CD4-positive, alpha-beta T cell treated with Interleukin-12 subunit alpha and Interleukin-12 subunit beta, for 1 hour (primary cell): ENCODE data around the gene NLGN1.

Experiments
- DNase-seq: peaks from one replicate; pipeline ENCODE4 v3.0.0-alpha.2; 2020

NLGN1 gene

DNA sequence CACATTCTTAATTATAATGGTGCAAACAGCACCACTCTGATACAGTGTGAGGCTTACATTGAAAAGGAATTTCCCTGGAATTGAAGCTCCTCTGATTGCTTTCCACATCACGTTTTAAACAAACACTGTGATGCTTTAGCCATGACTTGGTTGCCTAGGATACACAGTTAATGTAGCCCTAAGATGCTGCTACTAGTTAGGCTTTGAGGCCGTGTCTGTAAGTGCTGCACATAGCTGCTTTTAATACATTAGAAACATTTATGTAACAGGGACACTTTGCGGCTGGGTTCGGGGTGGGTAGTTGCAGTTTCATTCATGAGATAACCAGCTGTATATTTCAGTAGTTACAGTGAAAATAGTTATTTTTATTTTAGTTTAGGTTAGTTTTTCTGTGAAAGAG, 334.7 kb downstream of the NLGN1 start:
- DNase-seq = no peak

DNA sequence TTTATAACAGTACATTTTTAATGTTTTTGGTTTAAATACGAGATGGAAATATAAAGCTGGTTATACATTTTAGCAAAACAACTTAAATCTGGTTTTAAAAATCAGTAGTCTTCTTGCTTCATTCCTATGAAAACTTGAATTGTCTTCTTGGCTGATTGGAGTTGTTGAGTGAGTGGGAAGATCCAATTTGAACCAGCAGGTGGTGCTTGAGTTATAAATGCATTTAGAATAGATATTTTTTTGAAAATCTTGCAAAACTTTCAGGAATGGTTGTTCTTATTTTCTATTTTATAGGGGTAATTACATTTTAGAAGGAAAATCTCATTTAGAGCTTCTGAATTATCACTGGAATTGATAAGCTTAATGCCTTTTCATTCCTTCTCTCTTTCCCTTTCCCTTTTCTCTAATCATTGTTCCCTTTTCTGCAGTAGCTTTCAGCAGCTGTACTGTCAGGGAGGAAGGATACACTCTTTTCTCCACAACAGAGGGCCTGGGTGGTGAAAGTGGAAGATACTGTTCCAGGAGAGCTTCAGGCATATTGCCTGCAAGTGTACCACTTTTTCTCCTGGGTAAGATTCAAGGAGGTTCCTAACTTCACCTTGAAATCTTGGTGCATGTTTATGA, 335.6 kb downstream of the NLGN1 start:
- no peak for DNase-seq

DNA sequence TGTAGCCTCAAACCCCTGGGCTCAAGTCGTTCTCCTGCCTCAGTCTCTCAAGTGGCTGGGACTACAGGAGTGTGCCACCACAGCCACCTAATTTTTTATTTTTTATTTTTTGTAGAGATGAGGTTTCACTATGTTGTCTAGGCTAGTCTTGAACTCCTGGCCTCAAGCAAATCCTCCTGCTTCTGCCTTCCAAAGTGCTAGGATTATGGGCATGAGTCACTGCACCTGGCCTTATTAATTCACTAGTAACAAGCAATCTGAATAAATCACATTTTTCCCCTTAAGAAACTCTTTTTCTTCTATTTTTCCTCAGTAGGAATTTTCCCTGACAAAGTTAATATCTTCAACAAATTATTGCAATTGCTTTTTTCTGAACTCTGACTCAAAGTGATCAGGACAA, 336.9 kb downstream of the NLGN1 start:
- no peak for DNase-seq

DNA sequence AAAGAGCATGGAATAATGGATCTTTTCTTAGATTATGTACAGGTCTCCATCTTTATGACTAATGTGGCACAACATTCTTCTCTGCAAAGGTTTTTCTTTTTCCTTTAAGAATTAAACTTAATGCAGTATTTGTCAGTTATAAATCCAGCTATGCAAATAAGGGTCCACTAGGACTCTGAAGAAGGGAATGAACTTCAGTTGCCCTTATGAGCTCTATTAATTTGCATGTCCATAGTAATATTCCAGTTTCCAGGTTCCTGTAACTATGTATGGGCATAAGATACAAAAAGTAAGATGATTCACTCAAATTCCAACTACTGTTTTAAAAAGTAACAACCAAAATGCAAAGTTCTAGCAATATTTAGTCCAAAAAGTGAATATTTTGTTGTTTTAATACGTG, 337.4 kb downstream of the NLGN1 start:
- DNase-seq = no peak

DNA sequence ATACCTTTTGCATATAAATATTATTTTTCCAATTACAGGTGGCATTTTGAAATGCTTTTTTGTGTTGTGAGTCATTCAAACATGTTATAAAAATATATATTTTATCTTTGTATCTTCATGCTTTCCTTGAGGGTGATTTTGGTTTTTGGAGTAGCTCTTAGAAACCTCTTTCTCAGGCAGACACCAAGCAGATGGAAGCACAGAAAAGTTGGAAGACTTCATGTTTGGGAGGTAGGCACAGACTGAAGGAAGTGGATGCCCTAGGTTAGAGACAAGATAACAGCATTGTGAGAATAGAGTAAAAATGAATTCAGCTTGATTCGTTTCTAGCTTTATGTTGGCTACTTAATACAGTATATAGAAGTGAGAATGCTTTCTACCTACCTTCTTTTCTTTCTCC, 338.3 kb downstream of the NLGN1 start:
- no peak for DNase-seq

DNA sequence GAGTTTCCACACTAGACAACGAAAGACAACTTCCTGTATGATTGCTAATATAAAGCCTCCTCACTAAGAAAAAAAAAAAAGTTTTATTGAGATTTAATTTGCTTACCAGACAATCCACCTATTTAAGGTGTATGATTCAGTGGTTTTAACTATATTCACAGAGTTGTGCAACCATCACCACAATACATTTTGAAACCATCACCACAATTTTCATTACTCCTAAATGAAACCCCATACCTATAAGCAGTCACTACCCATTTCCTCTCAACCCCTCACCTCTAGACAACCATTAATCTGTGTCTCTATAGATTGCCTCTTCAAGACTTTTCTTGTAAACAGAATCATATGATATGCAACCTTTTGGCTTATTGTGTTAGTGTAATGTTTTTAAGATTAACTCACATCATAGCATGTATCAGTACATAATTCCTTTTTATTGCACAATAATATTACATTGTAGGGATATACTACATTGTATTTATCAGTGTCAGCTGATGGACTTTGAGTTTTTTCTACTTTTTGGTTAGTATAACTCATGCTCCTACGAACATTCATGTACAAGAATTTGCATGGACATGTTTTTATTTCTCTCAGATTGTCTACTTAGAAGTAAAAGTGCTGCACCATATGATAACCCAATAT, 339.7 kb downstream of the NLGN1 start:
- DNase-seq = no peak

DNA sequence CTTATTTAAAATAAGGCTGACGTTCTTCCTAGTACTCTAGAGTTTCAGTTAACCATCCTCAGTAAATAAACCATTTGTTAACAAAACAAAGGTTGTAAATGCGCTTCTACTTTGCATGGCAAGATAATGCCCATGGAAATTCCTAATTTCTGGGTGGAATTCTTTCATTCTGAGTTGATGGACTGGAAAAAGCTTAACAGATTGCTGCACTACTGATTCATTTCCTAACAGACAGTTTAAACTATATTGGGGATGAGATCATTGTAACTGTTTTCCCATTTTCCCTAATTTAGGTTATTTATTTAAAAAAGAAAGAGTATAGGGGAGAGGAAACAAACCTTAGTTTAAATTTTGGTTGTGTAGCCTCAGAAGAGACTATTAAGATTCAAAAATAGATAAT, 342.2 kb downstream of the NLGN1 start:
- no peak for DNase-seq

DNA sequence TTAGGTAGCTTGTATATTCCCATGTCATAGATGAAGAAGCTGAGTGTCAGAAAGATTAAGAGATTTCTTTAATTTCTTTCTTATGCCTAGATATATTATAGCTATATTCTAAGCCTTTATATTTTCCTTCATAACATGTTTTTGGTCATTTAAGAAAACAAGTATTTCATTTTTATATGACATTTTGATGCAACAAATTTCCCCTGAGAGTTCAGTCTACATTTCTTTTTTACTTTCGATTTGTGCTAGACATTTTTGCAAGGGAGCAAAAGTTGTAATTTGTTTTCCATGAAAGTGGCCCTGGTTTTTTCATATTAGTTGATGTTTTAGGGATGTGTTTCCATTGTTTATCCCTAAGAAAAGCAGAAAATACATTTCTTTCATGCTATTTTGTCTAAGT, 344.9 kb downstream of the NLGN1 start:
- DNase-seq = no peak

DNA sequence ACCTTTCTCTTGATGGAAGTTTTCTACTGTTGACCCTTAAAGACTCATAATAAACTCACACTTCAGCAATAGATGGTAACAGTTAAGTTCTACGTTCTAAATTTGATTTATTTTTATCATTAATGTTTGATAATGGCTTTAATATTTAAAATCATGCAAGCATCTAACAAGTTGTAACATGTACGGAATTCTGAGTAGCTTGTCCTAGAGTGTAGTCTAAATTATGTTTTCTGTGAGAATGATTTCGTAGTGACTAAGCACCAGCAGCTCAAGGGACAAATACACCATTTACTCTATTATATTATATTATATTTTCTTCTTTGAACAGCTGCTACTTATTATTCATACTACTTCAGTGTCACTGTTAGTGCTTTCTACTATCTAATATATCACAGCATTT, 345.6 kb downstream of the NLGN1 start:
- no peak for DNase-seq

DNA sequence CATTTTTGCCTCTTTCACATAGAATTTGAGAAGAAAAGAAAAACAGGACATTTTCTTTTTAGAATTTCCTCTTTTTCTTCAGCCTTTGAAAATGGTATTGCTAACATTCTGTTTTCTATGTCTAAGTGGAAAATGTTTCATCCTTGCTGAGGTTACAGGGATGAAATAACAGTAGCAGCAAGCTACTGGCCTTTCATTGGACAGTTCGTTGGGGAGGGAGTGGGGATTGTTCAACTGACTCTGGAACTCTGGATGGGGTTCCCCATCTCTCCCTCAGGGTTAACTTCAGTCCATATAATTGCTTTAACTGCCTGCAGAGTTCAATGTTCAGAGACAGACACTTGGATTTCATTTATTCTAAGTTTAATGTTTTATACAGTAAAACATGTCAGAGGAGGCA, 346.0 kb downstream of the NLGN1 start:
- no peak for DNase-seq

DNA sequence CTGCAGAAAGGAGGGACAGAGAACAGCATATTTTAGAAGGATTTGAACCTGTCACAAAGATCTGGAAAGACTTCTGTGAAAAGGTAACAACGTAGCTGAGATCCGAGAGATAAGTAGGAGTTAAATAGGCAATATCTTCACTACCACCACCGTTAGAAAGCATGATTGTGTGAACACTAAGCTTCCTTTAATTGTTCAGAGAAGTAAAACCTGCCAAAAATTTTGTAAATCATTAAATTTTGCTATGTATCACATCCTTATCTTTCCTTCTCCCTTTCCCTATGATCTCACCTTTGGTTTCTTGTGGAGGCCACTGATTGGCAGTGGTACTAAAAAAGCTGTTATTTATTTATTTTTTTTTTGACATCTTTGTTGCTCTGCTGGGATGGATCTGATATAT, 346.9 kb downstream of the NLGN1 start:
- no peak for DNase-seq

DNA sequence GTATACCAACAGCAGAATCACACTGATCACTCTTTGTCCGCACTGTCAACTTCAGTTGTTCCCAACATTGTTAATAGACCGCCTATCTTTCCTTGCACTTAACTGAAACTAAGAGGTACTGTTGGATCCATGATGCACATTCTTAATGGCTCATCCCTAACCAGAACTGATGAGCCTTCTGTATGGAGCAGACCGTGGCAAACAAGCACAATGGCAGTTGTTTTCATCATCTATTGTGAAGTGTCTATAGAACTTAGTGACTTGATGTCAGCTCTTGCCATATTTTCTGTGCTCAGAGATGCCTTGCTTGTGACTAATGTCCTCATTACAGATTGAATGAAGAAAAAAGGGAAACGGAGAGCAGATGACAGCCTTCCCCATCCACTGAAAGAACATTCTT, 347.4 kb downstream of the NLGN1 start:
- DNase-seq = no peak

DNA sequence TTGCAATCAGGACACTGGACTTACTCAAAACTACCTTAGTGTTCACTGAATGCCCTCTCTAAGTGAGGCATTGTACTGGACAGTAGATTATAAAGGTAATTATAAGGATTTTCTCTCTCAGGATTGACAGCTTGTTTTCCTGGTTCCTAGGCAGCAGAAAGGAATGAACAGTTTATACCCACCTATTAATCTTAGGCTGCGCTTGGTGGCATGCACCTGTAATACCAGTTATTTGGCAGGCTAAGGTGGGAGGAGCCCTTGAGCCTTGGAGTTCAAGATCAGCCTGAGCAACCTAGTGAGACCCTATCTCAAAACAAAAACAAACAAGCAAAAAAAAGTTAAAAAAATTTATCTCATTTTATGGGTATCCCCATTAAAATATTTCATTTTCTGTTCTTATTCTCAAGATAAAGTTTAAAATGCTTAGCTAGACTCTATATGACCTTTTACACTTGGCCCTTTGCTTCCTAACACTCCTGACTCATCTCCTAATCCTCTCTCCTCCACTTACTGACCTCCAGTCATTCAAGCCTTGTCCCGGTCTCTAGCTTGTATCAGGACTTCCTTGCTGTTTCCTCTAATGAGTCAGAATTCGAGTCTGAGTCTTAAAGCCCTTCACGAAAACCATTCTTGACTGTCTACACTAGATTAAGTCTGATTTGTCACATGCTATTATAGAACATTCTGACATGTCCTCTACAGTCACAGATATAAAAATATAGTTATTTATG, 348.6 kb downstream of the NLGN1 start:
- no peak for DNase-seq

DNA sequence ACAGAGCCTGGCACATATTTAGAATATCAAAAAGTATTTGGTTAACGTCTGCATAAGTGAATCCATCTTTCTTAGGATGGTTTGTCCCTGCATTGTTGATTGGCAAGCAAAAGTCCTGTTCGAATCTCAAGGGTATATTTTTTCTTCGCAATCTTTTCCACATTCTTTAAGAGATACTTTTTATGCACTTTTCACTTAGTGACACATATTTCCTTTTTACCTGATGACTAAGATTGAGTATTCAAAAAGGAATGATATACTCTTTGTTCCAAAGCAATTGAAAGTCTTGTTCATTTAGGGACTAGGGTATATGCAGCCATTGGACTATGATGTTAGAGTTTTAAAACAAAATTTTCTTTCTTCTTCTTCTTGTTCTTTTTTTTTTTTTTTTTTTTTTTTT, 349.9 kb downstream of the NLGN1 start:
- no peak for DNase-seq

DNA sequence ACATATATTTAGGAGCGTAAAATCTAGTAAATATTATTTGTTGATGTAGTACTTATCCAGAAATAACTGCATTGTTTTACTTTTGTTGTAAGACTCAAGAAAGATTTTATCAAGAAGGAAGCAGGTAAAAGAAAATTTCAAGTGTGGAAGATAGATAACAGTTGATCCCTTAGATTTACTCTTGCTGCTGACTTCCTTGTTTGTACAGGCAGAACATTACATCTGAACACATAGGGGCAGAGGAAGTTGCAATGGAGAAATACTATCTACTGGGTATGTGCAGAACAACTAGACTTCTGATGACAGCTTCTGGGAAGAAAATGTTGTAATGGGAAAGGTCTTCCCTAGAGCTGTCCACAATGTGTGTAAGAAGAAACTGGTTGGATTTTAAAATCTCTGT, 350.6 kb downstream of the NLGN1 start:
- no peak for DNase-seq

DNA sequence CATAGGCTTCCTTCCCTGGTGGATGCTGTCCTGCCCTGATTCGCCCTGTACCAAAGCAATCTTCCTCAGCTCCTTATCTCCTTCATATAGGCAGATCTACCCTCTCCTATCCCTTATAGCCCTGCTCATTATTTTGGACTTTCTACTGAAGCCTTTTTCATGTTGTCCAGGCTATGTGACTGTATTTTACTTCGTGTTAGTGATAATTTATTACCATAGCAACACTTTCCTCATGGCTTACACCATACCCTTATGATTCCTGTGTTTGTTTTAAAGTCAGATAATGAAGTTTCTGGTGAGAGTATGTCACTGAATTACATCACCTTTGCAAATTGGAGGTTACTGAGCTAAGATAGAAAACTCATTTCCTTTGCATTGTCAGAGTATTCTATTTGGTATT, 352.6 kb downstream of the NLGN1 start:
- DNase-seq = no peak

DNA sequence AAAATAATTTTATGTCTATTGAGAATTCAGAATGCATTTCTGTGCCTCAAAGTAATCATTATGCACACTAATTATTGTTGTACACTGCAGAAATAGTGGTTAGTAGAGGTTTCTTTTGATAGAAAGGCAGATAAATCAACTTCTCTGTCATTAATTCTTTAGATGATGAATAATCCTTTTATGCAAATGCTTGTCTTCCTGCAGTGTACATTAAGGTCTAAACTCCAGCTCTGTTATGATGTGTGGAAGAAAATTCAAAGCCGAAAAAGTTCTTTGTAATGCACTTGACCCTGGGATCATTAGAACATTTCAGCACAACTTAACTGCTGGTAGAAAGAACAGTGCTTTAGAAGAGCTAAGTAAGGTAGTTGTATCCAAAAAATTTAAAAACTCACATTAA, 353.0 kb downstream of the NLGN1 start:
- DNase-seq = no peak

DNA sequence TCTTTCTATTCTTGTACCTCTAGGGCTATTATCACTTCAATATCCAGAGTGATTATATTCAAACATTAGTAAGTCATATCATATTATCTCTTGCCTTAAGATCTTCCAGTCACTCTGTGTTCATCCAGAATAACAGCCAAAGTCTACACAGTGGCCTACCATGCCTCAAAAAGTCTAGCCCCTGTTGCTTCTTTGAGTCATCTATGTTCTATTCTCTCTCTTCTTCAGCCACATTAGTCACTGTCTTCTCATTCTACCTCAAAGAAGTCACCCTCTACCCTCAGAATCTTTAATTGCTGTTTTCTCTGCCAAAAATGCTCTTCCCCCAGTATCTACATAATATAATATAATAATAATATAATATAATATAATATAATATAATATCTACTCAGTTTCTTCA, 356.0 kb downstream of the NLGN1 start:
- DNase-seq = no peak

DNA sequence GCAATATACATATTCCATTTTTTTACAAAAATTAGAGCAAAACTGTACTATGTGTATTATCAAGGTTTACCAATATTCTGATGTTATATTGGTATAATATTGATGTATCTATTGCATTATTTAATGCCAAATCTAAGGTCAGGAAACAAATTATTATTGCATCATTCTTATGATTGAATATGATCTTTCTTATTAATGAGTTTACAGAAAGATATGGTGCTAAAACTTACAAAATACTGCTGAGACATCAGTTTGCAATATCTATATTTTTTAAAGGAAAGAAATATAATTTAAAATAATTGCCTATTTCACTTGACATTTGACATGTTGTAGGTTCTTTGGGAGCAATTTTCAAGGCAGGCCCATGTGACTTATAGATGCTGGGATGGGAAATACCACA, 357.6 kb downstream of the NLGN1 start:
- no peak for DNase-seq

DNA sequence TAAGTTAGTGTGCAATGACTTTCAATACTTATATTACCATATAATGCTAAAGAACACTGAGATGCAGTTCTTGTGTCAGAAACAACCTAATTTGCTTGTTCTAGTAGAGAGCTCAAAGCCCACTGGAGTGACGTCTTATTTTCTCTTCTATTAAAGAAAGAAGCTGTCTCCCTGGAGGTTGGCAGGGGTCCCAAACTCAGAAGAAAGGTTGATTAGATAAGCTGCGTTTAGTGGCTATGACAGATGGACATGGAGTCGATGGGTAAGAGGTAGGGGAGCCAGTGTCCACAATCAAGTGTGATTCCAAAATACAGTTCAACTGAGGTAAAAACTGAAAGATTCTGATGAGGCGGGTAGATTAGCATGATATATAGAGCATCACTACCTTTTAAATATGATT, 363.6 kb downstream of the NLGN1 start:
- no peak for DNase-seq

DNA sequence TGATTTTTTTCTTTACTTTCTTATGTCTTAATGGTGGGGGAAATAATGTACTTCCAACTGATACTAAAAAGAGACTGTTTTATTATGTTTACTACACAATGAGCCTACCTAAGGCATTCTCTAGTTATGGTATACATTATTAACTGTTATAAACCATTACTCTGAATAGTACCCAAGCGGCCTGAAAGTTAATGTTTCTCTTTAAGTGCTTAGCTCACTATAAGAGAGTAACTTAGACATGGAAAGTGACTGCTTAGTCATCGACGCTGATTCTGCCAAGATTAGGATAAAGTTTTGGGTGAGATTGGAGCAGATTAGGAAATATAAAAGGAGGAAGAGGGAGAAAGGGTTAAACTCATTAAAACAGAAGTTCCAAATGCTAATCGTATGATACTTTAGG, 365.0 kb downstream of the NLGN1 start:
- DNase-seq = no peak

DNA sequence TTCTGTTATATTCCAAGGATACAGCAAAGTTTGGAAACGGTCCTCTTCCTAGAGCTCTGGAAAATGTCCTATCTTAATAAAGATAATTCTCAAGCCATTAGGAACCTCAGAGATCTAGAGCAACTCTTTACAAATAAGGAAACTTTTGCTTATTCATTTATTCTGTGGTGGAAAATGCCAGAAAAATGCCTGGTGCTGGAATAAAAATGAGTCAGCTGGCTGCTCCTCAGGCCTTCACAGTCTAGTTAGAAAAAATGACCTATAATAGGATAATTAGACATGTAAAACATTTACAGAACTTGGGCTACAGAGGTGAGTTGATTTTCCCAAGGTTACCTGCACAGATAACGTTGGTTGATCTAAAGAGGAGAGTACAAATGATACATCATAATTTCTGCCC, 372.5 kb downstream of the NLGN1 start:
- DNase-seq = no peak

DNA sequence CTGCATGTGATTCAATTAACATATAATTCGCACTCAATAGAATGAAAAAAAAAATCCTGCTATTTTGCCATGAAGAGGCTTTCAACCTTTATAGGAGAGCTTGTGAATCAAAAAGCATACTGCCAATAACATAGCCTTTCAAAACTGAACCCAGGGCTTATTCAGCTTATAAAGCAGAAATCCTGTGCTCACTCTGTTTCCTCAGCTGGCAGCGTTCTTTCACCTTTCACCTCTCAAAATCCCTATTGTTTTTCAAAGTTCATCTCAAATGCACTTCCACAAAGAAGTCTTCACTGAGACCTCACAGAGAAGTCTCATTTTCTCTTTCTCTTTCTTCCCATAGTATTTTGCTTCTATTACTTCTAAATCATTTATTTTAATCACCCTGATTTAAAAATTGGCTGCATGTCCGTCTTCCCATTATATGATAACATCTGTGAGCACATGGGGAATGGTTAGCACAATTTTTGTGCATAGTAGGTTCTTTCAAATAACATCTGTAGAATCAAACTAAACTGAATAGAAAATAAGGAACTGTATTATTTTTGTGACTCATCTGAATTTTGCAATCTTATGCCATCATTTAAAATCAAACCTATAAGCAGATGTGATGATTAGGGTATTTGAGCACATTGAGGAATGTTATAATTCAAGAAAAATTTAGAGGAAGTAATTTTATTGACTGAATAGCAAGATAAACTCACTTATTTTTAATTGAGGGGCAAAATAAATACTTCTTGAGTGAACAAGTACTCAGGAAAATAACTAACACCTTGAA, 373.4 kb downstream of the NLGN1 start:
- DNase-seq = no peak

DNA sequence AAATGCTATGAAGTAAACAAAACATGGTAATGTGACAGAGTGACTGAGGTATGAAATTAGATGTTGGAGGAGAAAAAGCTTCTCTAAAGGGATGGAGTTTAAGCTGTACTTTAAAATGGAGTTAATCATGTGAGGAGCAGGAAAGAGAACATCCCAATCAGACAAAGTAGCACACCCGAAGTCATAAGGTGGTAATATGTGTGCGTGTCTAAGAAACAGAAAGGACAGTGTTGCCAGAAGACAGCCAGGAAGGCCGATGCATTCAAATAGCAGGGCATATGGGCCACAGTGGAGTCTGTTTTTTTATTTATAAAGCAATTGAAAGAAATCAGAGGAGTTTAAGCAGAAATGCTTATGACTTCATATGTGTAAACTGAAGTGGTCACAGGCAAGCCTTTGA, 376.3 kb downstream of the NLGN1 start:
- no peak for DNase-seq
